ENCODE measurements around the gene ATXN7L2.
A peak's percentile ranks its signal among the peaks of the same experiment; 100 is the strongest.

ATXN7L2 gene

GRCh38 chr1:109513110-109513710 is 29.5 kb downstream of the ATXN7L2 start:
- CTCF ChIA-PET, result interaction anchor here (0.6 to 36.3 kb wide), 3 partner anchors 19 to 138 kb away, joined by 4 to 1152 read pairs (median 303); partner anchors contain the start of genes CYB561D1 and GPR61
- POLR2A ChIA-PET, result no interaction called here
- H3K4me3 ChIP-seq (ENCODE audit: low read depth, low read length), result no peak overlapping the region

GRCh38 chr1:109514846-109515245 is 31.1 kb downstream of the ATXN7L2 start:
- TF ChIP-seq ZNF510 (tag by site-specific recombination; IDR thresholded peaks at IDR 0.05; ENCODE audit: insufficient replicate concordance) (no peak), ZNF335 (tag by site-specific recombination; conservative IDR thresholded peaks at IDR 0.05) (no peak), ZNF18 (tag by site-specific recombination; IDR thresholded peaks at IDR 0.05) (no peak), ZNF791 (tag by site-specific recombination; IDR thresholded peaks at IDR 0.05) (no peak), ZNF473 (tag by site-specific recombination; IDR thresholded peaks at IDR 0.05) (no peak), KLF9 (tag by site-specific recombination; IDR thresholded peaks at IDR 0.05; ENCODE audit: low read depth) (no peak), ZNF521 (tag by site-specific recombination; IDR thresholded peaks at IDR 0.05) (no peak), HOXC10 (CRISPR knock-in tag; IDR thresholded peaks at IDR 0.05) (no peak), ZNF138 (tag by site-specific recombination; IDR thresholded peaks at IDR 0.05; ENCODE audit: borderline replicate concordance) (no peak), ZNF555 (tag by site-specific recombination; conservative IDR thresholded peaks at IDR 0.05) (no peak), ZNF16 (tag by site-specific recombination; IDR thresholded peaks at IDR 0.05; ENCODE audit: low read depth) (no peak), ZNF596 (tag by site-specific recombination; IDR thresholded peaks at IDR 0.05) (no peak), KLF7 (tag by site-specific recombination; IDR thresholded peaks at IDR 0.05; ENCODE audit: borderline replicate concordance) (no peak), RBAK (tag by site-specific recombination; IDR thresholded peaks at IDR 0.05) (no peak), ZFHX2 (tag by site-specific recombination; conservative IDR thresholded peaks at IDR 0.05) (no peak), PATZ1 (tag by site-specific recombination; IDR thresholded peaks at IDR 0.05) (no peak)
- Histone ChIP-seq H3K4me1 (ENCODE audit: control insufficient read depth, insufficient read depth, low read length) (no peaks in the 10 kb centered on the region), H3K9me3 (ENCODE audit: control insufficient read depth, insufficient read depth, low read depth, low read length) (no peaks in the 10 kb centered on the region), H3K4me3 (ENCODE audit: low read depth, low read length) (no peak overlapping the region), H3K27ac (ENCODE audit: extremely low read depth, low read depth, low read length) (no peak overlapping the region), H3K36me3 (ENCODE audit: control insufficient read depth in 2 of 2, insufficient read depth in 1 of 2, low read length in 2 of 2) (no peaks in the 10 kb centered on the region)
- POLR2A ChIA-PET, result interaction anchor here (1.1 to 1.3 kb wide), 2 partner anchors 9 to 489 kb away, joined by 3 read pairs; no protein-coding TSS in a partner anchor
- CTCF ChIA-PET, result interaction anchor here (1.0 to 36.3 kb wide), 4 partner anchors 12 to 470 kb away, joined by 5 to 1152 read pairs (median 154); partner anchors contain the start of genes AHCYL1, CYB561D1 and GPR61

More at GRCh38 chr1:109513110-109513710, 29.5 kb downstream of the ATXN7L2 start:
- no peak for TF ChIP-seq BCL11A (tag by site-specific recombination; IDR thresholded peaks at IDR 0.05; ENCODE audit: low read depth)
- TF ChIP-seq SCRT1 (tag by site-specific recombination; IDR thresholded peaks at IDR 0.05; ENCODE audit: borderline replicate concordance), result 0 out of 2 replicates have a peak, but pooled peaks have one; percentile 58
- no peak for TF ChIP-seq ZNF169 (tag by site-specific recombination; IDR thresholded peaks at IDR 0.05)
- no peak for TF ChIP-seq BCL6B (tag by site-specific recombination; IDR thresholded peaks at IDR 0.05)
- TF ChIP-seq MEIS1 (CRISPR knock-in tag; IDR thresholded peaks at IDR 0.05; ENCODE audit: borderline replicate concordance), result no peak
- peak; percentile 92 for TF ChIP-seq SCRT2 (tag by site-specific recombination; IDR thresholded peaks at IDR 0.05)
- no peak for TF ChIP-seq ZXDB (tag by site-specific recombination; IDR thresholded peaks at IDR 0.05)
- no peaks in the 10 kb centered on the region for H3K4me1 ChIP-seq (ENCODE audit: control insufficient read depth, insufficient read depth, low read length)
- no peaks in the 10 kb centered on the region for H3K9me3 ChIP-seq (ENCODE audit: control insufficient read depth, insufficient read depth, low read depth, low read length)
- no peak overlapping the region for H3K27ac ChIP-seq (ENCODE audit: extremely low read depth, low read depth, low read length)
- H3K36me3 ChIP-seq (ENCODE audit: control insufficient read depth in 2 of 2, insufficient read depth in 1 of 2, low read length in 2 of 2), result no peaks in the 10 kb centered on the region
